ENCODE measurements around the gene KCNMA1.

DNA sequence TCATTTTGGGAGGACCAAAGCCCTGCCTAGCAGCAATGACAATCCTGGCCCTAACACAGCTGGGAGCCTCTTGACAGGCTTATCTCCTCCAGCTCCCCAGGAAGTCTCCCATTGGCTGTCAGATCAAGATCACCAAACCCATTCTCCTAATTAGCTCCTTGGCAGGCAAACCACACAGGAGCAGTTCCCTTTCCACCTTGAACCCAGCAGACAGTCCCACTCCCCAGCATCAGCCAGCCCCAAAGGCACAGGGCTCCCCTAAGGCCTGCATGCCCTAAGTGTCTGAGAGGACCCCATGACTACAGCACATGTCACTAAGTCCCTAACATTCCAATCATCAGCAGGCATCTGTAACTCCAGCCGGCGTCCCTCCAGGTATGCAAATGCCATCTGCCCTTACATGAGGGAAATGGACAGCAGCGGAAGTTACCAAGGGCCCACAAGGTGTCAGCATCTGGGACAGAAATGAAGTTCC is 348.5 kb downstream of the KCNMA1 start:
- TF ChIP-seq NFIC (IDR thresholded peaks at IDR 0.05) (no peak), EP300 (IDR thresholded peaks at IDR 0.05; ENCODE audit: borderline replicate concordance) (no peak), CREB1 (IDR thresholded peaks at IDR 0.05; ENCODE audit: low read depth) (no peak), TCF12 (IDR thresholded peaks at IDR 0.05; ENCODE audit: low read depth) (no peak), TAF1 (IDR thresholded peaks at IDR 0.05; ENCODE audit: low read depth) (no peak), RAD21 (IDR thresholded peaks at IDR 0.05; ENCODE audit: low read depth) (no peak), FOXM1 (IDR thresholded peaks at IDR 0.05; ENCODE audit: borderline replicate concordance, low read depth) (no peak), CEBPB (IDR thresholded peaks at IDR 0.05) (no peak), EGR1 (IDR thresholded peaks at IDR 0.05) (no peak), YY1 (IDR thresholded peaks at IDR 0.05; ENCODE audit: low read depth) (no peak), MAX (IDR thresholded peaks at IDR 0.05) (no peak), TEAD4 (IDR thresholded peaks at IDR 0.05) (no peak)
- TF ChIP-seq, protein P1, sequence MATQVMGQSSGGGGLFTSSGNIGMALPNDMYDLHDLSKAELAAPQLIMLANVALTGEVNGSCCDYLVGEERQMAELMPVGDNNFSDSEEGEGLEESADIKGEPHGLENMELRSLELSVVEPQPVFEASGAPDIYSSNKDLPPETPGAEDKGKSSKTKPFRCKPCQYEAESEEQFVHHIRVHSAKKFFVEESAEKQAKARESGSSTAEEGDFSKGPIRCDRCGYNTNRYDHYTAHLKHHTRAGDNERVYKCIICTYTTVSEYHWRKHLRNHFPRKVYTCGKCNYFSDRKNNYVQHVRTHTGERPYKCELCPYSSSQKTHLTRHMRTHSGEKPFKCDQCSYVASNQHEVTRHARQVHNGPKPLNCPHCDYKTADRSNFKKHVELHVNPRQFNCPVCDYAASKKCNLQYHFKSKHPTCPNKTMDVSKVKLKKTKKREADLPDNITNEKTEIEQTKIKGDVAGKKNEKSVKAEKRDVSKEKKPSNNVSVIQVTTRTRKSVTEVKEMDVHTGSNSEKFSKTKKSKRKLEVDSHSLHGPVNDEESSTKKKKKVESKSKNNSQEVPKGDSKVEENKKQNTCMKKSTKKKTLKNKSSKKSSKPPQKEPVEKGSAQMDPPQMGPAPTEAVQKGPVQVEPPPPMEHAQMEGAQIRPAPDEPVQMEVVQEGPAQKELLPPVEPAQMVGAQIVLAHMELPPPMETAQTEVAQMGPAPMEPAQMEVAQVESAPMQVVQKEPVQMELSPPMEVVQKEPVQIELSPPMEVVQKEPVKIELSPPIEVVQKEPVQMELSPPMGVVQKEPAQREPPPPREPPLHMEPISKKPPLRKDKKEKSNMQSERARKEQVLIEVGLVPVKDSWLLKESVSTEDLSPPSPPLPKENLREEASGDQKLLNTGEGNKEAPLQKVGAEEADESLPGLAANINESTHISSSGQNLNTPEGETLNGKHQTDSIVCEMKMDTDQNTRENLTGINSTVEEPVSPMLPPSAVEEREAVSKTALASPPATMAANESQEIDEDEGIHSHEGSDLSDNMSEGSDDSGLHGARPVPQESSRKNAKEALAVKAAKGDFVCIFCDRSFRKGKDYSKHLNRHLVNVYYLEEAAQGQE (IDR thresholded peaks at IDR 0.05; ENCODE audit: low read depth), result no peak

Data from Ishikawa (cell line).